Measurements from ENCODE around the gene SLIT1. TPM values are rescaled to one million over a fixed set of nuclear protein-coding genes. Genes with fewer than 3 reads are reported as not detected.

SLIT1 gene
- total and polyA plus RNA-seq, 2 of the 8 experiments (the other 6 are each of a cell fraction or from before 2014, with no cell fraction given) = 0.70 to 0.88 TPM

GRCh38 chr10:97030894-97031293 lies 154.9 kb downstream of the SLIT1 start (continued):
- TF ChIP-seq CTBP2 (IDR thresholded peaks at IDR 0.05; ENCODE audit: borderline replicate concordance, insufficient read depth, insufficient read length, low read length) (no peak), POLR2A (IDR thresholded peaks at IDR 0.05; ENCODE audit: control extremely low read depth in 1 of 2, low read depth in 2 of 2, low read length in 2 of 2) (no peak), EGR1 (IDR thresholded peaks at IDR 0.05; ENCODE audit: borderline replicate concordance, low read depth, low read length) (no peak)

All from H1 (cell line).